ENCODE measurements around the gene ZSCAN26. TPM values are rescaled to one million over a fixed set of nuclear protein-coding genes. Genes with fewer than 3 reads are reported as not detected.

Gene ZSCAN26
- total and polyA plus RNA-seq, 2 of the 8 experiments (the other 6 are each of a cell fraction or from before 2014, with no cell fraction given): 7.0 to 8.5 TPM

- H3K36me3 ChIP-seq (ENCODE audit: control insufficient read depth in 2 of 4, insufficient read depth in 4 of 4, low read length in 3 of 4): peaks cover 2 to 30% (median 12%) of the 10 kb centered on the region in 4 experiments; a peak in 7 of 8 replicates
- H3K56ac ChIP-seq (replicated peaks; ENCODE audit: insufficient read length, low read depth, low read length): no peak overlapping the region
- DNase-seq (ENCODE audit: low read depth in 1 of 2, low spot score in 2 of 2) (no peak), FAIRE-seq (no peak)
- peak overlapping the region; percentile 92; the same call in 1 of the 2 replicates for H2AFZ ChIP-seq (ENCODE audit: low read length)
- H3K9ac ChIP-seq (replicated peaks in 1 of 4; ENCODE audit: extremely low read depth in 1 of 4, low read depth in 3 of 4, low read length in 3 of 4): peak overlapping the region in 1 of 4 experiments; percentile 59; a peak in 1 of 7 replicates
- no peak overlapping the region for H2BK12ac ChIP-seq (ENCODE audit: low read depth, low read length)
- H3K14ac ChIP-seq (ENCODE audit: insufficient read length): no peak overlapping the region
- H2BK5ac ChIP-seq (ENCODE audit: low read depth, low read length): no peak overlapping the region
- peaks cover 0 to 19% of the 10 kb centered on the region in 2 experiments; a peak in 2 of 4 replicates for H3K79me2 ChIP-seq (ENCODE audit: control insufficient read depth in 1 of 2, insufficient read depth in 2 of 2, low read length in 2 of 2)
- no peak overlapping the region for H2BK20ac ChIP-seq (ENCODE audit: low read length)
- no peak overlapping the region for H3K4ac ChIP-seq (replicated peaks; ENCODE audit: insufficient read length, low read depth, low read length)
- H2BK120ac ChIP-seq (replicated peaks; ENCODE audit: low read depth, low read length): no peak overlapping the region
- ChIA-PET CTCF (ENCODE audit: partially characterized antibody) (interaction anchor here (1.2 to 3.3 kb wide), 4 partner anchors 10 to 139 kb away, joined by 3 to 17 read pairs (median 4); partner anchors contain the start of gene ZKSCAN8), POLR2A (ENCODE audit: partially characterized antibody) (interaction anchor here (0.6 to 3.3 kb wide), 9 partner anchors 9 to 390 kb away, joined by 3 to 21 read pairs (median 5); partner anchors contain the start of genes ZKSCAN8, ZSCAN26 and ZSCAN31)
- H3K4me3 ChIP-seq (ENCODE audit: extremely low read depth in 1 of 4, insufficient read depth in 2 of 4, low read depth in 3 of 4, low read length in 4 of 4): peak overlapping the region; percentile 61 to 95 (median 82); a peak in 7 of 8 replicates
- peaks cover 0 to 2% (median 0%) of the 10 kb centered on the region in 4 experiments; a peak in 2 of 7 replicates for H3K4me1 ChIP-seq (replicated peaks in 1 of 4; ENCODE audit: control insufficient read depth in 3 of 4, insufficient read depth in 4 of 4, low read length in 3 of 4)
- H3K4me2 ChIP-seq (ENCODE audit: insufficient read depth in 1 of 2, low read depth in 2 of 2, low read length in 2 of 2): peak overlapping the region; percentile 68 to 72
- no peak overlapping the region for H2AK5ac ChIP-seq (ENCODE audit: low read depth, low read length)
- H4K5ac ChIP-seq (ENCODE audit: insufficient read length, low read depth, low read length): no peak overlapping the region
- no peaks in the 10 kb centered on the region for H3K27me3 ChIP-seq (replicated peaks in 1 of 4; ENCODE audit: control insufficient read depth in 3 of 4, extremely low read depth in 1 of 4, insufficient read depth in 3 of 4, low read length in 3 of 4)
- WGBS, 2 experiments (ENCODE audit: extremely low coverage in 1 of 2, insufficient coverage in 1 of 2, insufficient read length in 1 of 2, insufficient replicate concordance in 2 of 2, low coverage in 1 of 2, low lambda C conversion rate in 2 of 2, missing lambda C conversion rate in 1 of 2): 37% methylated on average over 3 of the region's 3 CpGs; no CpG with 5 or more reads in 1 of the 2 experiments
- H4K8ac ChIP-seq (ENCODE audit: extremely low read depth, insufficient read depth, low read length): no peak overlapping the region
- no peak overlapping the region for H3K18ac ChIP-seq (ENCODE audit: extremely low read depth, low read length)
- H4K20me1 ChIP-seq (replicated peaks in 1 of 2; ENCODE audit: control insufficient read depth in 1 of 2, insufficient read depth in 2 of 2, low read length in 2 of 2): no peaks in the 10 kb centered on the region
- H3K23me2 ChIP-seq (ENCODE audit: low read depth, low read length): no peaks in the 10 kb centered on the region
- no peak overlapping the region for H3K23ac ChIP-seq (ENCODE audit: insufficient read length)
- H3K27ac ChIP-seq (ENCODE audit: low read depth, low read length): no peak overlapping the region
- H3K9me3 ChIP-seq (ENCODE audit: insufficient read depth in 2 of 2, low read depth in 1 of 2, low read length in 1 of 2): no peaks in the 10 kb centered on the region
- no peak overlapping the region for H2BK15ac ChIP-seq (ENCODE audit: low read length)
- H4K91ac ChIP-seq (replicated peaks; ENCODE audit: insufficient read length, low read length): no peak overlapping the region
- 0 out of 2 replicates have a peak, but pooled peaks cover 3% of the 10 kb centered on the region for H3K79me1 ChIP-seq (ENCODE audit: low read depth, low read length)
- TF ChIP-seq POLR2A (IDR thresholded peaks at IDR 0.05; ENCODE audit: control extremely low read depth in 1 of 2, low read depth in 2 of 2, low read length in 2 of 2) (no peak), E2F6 (IDR thresholded peaks at IDR 0.05) (no peak), FOSL1 (IDR thresholded peaks at IDR 0.05; ENCODE audit: insufficient read depth, low read depth, low read length) (no peak), CBX5 (IDR thresholded peaks at IDR 0.05; ENCODE audit: low read depth, low read length) (no peak), TAF1 (IDR thresholded peaks at IDR 0.05; ENCODE audit: low read depth, low read length) (no peak), USF2 (IDR thresholded peaks at IDR 0.05; ENCODE audit: low read length) (no peak), CTBP2 (IDR thresholded peaks at IDR 0.05; ENCODE audit: borderline replicate concordance, insufficient read depth, insufficient read length, low read length) (no peak), KDM5A (IDR thresholded peaks at IDR 0.05; ENCODE audit: low read length) (no peak), JUN (IDR thresholded peaks at IDR 0.05; ENCODE audit: low read depth, low read length) (no peak), NANOG (IDR thresholded peaks at IDR 0.05; ENCODE audit: insufficient read depth, low read depth, low read length, poor library complexity, severe bottlenecking) (no peak)
Observed at GRCh38 chr6:28280595-28281287, 13.8 kb downstream of the ZSCAN26 start.
